ENCODE measurements around the gene CHKA.

CHKA gene

GRCh38 chr11:68143310-68143689, 22.1 kb upstream of the CHKA start:
- no peak for DNase-seq

- DNase-seq = no peak
Measured at GRCh38 chr11:68142441-68143309, 21.5 kb upstream of the CHKA start.

- peak in 10 of 58 donors; percentile 8 to 67 (median 26) for DNase-seq
Measured at GRCh38 chr11:68142028-68142412, 20.8 kb upstream of the CHKA start.

GRCh38 chr11:68141246-68142027, 20.2 kb upstream of the CHKA start:
- DNase-seq = no peak

- peak in 14 of 58 donors; percentile 23 to 66 (median 48) for DNase-seq
Measured at GRCh38 chr11:68140496-68141245, 19.5 kb upstream of the CHKA start.

- DNase-seq = no peak
Measured at GRCh38 chr11:68138237-68138636, 17.0 kb upstream of the CHKA start.

- DNase-seq = no peak
Measured at GRCh38 chr11:68137833-68138232, 16.6 kb upstream of the CHKA start.

- no peak for DNase-seq
Measured at GRCh38 chr11:68136866-68137265, 15.7 kb upstream of the CHKA start.

GRCh38 chr11:68135161-68135560, 14.0 kb upstream of the CHKA start:
- DNase-seq = no peak

- no peak for DNase-seq
Measured at GRCh38 chr11:68133761-68134160, 12.6 kb upstream of the CHKA start.

GRCh38 chr11:68130121-68130520, 8.9 kb upstream of the CHKA start:
- no peak for DNase-seq

- no peak for DNase-seq
Measured at GRCh38 chr11:68128682-68129327, 7.6 kb upstream of the CHKA start.

- peak in 51 of 58 donors; percentile 25 to 82 (median 56) for DNase-seq
Measured at GRCh38 chr11:68127714-68128681, 6.8 kb upstream of the CHKA start.

- DNase-seq = no peak
Measured at GRCh38 chr11:68125164-68125563, 4.0 kb upstream of the CHKA start.

GRCh38 chr11:68122936-68123539, 1.9 kb upstream of the CHKA start:
- peak in 2 of 58 donors; percentile 12 to 15 for DNase-seq

GRCh38 chr11:68120273-68121066, 718 bp downstream of the CHKA start:
- peak in 42 of 58 donors; percentile 24 to 77 (median 49) for DNase-seq

- DNase-seq = peak in 3 of 58 donors; percentile 27 to 46 (median 30)
Measured at GRCh38 chr11:68118706-68119448, 2.3 kb downstream of the CHKA start.
